ENCODE data around the gene SCYGR5. TPM values are rescaled to one million over a fixed set of nuclear protein-coding genes. Genes with fewer than 3 reads are reported as not detected.

Gene SCYGR5
- polyA plus RNA-seq, 3 donors = not detected

GRCh38 chr2:227703280-227703732 lies 36.7 kb downstream of the SCYGR5 start:
- WGBS (ENCODE audit: insufficient coverage) = no CpG with 5 or more reads among the region's 4 CpGs
- intact Hi-C loops (cut with micrococcal nuclease) = no loop called here
- H3K27me3 Mint-ChIP-seq (ENCODE audit: low read depth in 3 of 3) = peaks cover 2 to 4% (median 2%) of the 10 kb centered on the region in 3 donors

DNA sequence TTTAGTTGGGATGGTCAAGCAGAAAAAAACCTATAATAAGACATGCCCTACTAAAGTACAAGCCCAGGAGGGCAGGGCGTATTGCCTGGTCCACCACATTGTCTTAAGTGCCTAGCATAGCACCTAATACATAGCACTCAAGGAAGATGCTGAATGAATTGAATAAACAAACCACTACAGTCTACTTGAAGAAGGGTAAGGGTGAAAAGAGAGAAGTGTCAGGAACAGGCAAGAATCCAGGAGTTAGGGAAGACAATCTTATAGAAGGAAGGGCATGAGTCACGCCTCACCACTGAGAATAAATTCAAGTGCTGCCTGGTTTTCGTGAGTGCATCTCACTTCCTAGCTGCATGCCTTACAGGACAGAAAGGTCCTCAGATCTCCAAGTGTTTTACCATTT lies 37.4 kb downstream of the SCYGR5 start:
- peaks cover 0 to 3% (median 0%) of the 10 kb centered on the region in 7 donors for H3K9me3 Mint-ChIP-seq
- Histone ChIP-seq H3K4me3 (replicated peaks in 1 of 3; ENCODE audit: low read depth in 2 of 3, low read length in 3 of 3) (no peak overlapping the region), H3K79me2 (ENCODE audit: insufficient read depth, low read length) (no peaks in the 10 kb centered on the region), H3K27me3 (ENCODE audit: control insufficient read depth in 2 of 2, insufficient read depth in 2 of 2, low read length in 2 of 2) (no peaks in the 10 kb centered on the region), H4K20me1 (ENCODE audit: insufficient read depth, low read length) (no peaks in the 10 kb centered on the region), H3K4me1 (ENCODE audit: control insufficient read depth in 1 of 2, insufficient read depth in 2 of 2, low read length in 2 of 2) (no peaks in the 10 kb centered on the region), H3K9ac (ENCODE audit: insufficient read depth, low read length, poor library complexity, severe bottlenecking) (no peak overlapping the region), H3K4me2 (replicated peaks; ENCODE audit: extremely low read depth, low read length, poor library complexity, severe bottlenecking) (no peak overlapping the region), H3K9me3 (replicated peaks in 1 of 2; ENCODE audit: control insufficient read depth in 1 of 2, insufficient read depth in 1 of 2, low read length in 2 of 2) (no peaks in the 10 kb centered on the region), H3K36me3 (replicated peaks in 1 of 2; ENCODE audit: control insufficient read depth in 1 of 2, insufficient read depth in 2 of 2, low read length in 2 of 2) (no peaks in the 10 kb centered on the region), H3K27ac (ENCODE audit: low read depth in 1 of 2, low read length in 2 of 2) (no peak overlapping the region), H2AFZ (ENCODE audit: insufficient read depth, low read depth, low read length, poor library complexity, severe bottlenecking) (no peak overlapping the region)
- intact Hi-C loops (cut with micrococcal nuclease) = no loop called here
- TF ChIP-seq, protein P1, sequence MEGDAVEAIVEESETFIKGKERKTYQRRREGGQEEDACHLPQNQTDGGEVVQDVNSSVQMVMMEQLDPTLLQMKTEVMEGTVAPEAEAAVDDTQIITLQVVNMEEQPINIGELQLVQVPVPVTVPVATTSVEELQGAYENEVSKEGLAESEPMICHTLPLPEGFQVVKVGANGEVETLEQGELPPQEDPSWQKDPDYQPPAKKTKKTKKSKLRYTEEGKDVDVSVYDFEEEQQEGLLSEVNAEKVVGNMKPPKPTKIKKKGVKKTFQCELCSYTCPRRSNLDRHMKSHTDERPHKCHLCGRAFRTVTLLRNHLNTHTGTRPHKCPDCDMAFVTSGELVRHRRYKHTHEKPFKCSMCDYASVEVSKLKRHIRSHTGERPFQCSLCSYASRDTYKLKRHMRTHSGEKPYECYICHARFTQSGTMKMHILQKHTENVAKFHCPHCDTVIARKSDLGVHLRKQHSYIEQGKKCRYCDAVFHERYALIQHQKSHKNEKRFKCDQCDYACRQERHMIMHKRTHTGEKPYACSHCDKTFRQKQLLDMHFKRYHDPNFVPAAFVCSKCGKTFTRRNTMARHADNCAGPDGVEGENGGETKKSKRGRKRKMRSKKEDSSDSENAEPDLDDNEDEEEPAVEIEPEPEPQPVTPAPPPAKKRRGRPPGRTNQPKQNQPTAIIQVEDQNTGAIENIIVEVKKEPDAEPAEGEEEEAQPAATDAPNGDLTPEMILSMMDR (IDR thresholded peaks at IDR 0.05) = no peak
- DNase-seq = no peak
- peaks cover 2 to 4% (median 2%) of the 10 kb centered on the region in 3 donors for H3K27me3 Mint-ChIP-seq (ENCODE audit: low read depth in 3 of 3)
- no peak overlapping the region for H3K4me3 Mint-ChIP-seq
- 100% methylated on average over 1 of the region's 3 CpGs for WGBS (ENCODE audit: insufficient coverage)
- H3K36me3 Mint-ChIP-seq = no peaks in the 10 kb centered on the region
- no peak overlapping the region for H3K27ac Mint-ChIP-seq
- H3K4me1 Mint-ChIP-seq = no peaks in the 10 kb centered on the region

More at GRCh38 chr2:227703280-227703732, 36.7 kb downstream of the SCYGR5 start:
- Histone ChIP-seq H3K27ac (ENCODE audit: low read depth in 1 of 2, low read length in 2 of 2) (no peak overlapping the region), H3K9ac (ENCODE audit: insufficient read depth, low read length, poor library complexity, severe bottlenecking) (no peak overlapping the region), H3K9me3 (replicated peaks in 1 of 2; ENCODE audit: control insufficient read depth in 1 of 2, insufficient read depth in 1 of 2, low read length in 2 of 2) (no peaks in the 10 kb centered on the region), H2AFZ (ENCODE audit: insufficient read depth, low read depth, low read length, poor library complexity, severe bottlenecking) (no peak overlapping the region), H4K20me1 (ENCODE audit: insufficient read depth, low read length) (no peaks in the 10 kb centered on the region), H3K79me2 (ENCODE audit: insufficient read depth, low read length) (no peaks in the 10 kb centered on the region), H3K27me3 (ENCODE audit: control insufficient read depth in 2 of 2, insufficient read depth in 2 of 2, low read length in 2 of 2) (no peaks in the 10 kb centered on the region), H3K4me3 (replicated peaks in 1 of 3; ENCODE audit: low read depth in 2 of 3, low read length in 3 of 3) (no peak overlapping the region), H3K4me2 (replicated peaks; ENCODE audit: extremely low read depth, low read length, poor library complexity, severe bottlenecking) (no peak overlapping the region), H3K36me3 (replicated peaks in 1 of 2; ENCODE audit: control insufficient read depth in 1 of 2, insufficient read depth in 2 of 2, low read length in 2 of 2) (no peaks in the 10 kb centered on the region), H3K4me1 (ENCODE audit: control insufficient read depth in 1 of 2, insufficient read depth in 2 of 2, low read length in 2 of 2) (no peaks in the 10 kb centered on the region)
- peaks cover 0 to 3% (median 0%) of the 10 kb centered on the region in 7 donors for H3K9me3 Mint-ChIP-seq
- H3K27ac Mint-ChIP-seq = no peak overlapping the region
- no peaks in the 10 kb centered on the region for H3K4me1 Mint-ChIP-seq
- TF ChIP-seq, protein P1 (IDR thresholded peaks at IDR 0.05) = no peak
- H3K4me3 Mint-ChIP-seq = no peak overlapping the region
- H3K36me3 Mint-ChIP-seq = no peaks in the 10 kb centered on the region
- no peak for DNase-seq

All from CD14-positive monocyte (primary cell).